Lung (tissue), 12 donors: ENCODE measurements around the gene GRIA1. TPM values are rescaled to one million over a fixed set of nuclear protein-coding genes. Genes with fewer than 3 reads are reported as not detected.

Source experiments
- ATAC-seq: fragments of 200-7000 bp; cut with Tn5 transposase; one replicate; pipeline ENCODE4 v1.9.1; 2020; ENCODE audit warnings: moderate number of reproducible peaks; ENCODE audit not compliant: insufficient read depth, low FRiP score
- DNase-seq, 3 donors: peaks; one replicate each; pipeline ENCODE4 v3.0.0-alpha.2; 2013 to 2017
- H3K27ac ChIP-seq, 2 donors: one replicate each; pipeline ENCODE4 v1.5.1; 2013; ENCODE audit warnings: mild to moderate bottlenecking in 2 of 2, moderate library complexity in 2 of 2, control low read depth in 1 of 2, inconsistent platforms in 1 of 2, low read depth in 1 of 2, low read length in 1 of 2
- H3K27me3 ChIP-seq, 3 donors: one replicate each; pipeline ENCODE4 v1.5.1; 2013; ENCODE audit warnings: low read length in 2 of 3; ENCODE audit not compliant: control insufficient read depth in 3 of 3, insufficient read depth in 3 of 3
- H3K36me3 ChIP-seq, 4 donors: one replicate each; pipeline ENCODE4 v1.5.1; 2013; ENCODE audit warnings: low read length in 4 of 4, mild to moderate bottlenecking in 1 of 4, moderate library complexity in 1 of 4; ENCODE audit not compliant: control insufficient read depth in 4 of 4, insufficient read depth in 4 of 4
- H3K4me1 ChIP-seq, 5 donors: one replicate each; pipeline ENCODE4 v1.5.1; 2013; ENCODE audit warnings: low read length in 5 of 5, mild to moderate bottlenecking in 2 of 5, moderate library complexity in 1 of 5; ENCODE audit not compliant: control insufficient read depth in 5 of 5, insufficient read depth in 5 of 5
- H3K4me3 ChIP-seq: one replicate; pipeline ENCODE4 v1.5.1; 2013; ENCODE audit warnings: mild to moderate bottlenecking, control low read depth, moderate library complexity
- H3K9ac ChIP-seq, 2 donors: one replicate each; pipeline ENCODE4 v1.5.1; 2013; ENCODE audit warnings: low read length in 2 of 2, control low read depth in 1 of 2; ENCODE audit not compliant: insufficient read depth in 1 of 2
- H3K9me3 ChIP-seq, 4 donors: one replicate each; pipeline ENCODE4 v1.5.1; 2013; ENCODE audit warnings: low read length in 3 of 4, mild to moderate bottlenecking in 1 of 4, moderate library complexity in 1 of 4; ENCODE audit not compliant: control insufficient read depth in 4 of 4, insufficient read depth in 3 of 4
- CTCF ChIP-seq: IDR thresholded peaks from 2 replicates; pipeline ENCODE4 v1.5.1; 2012; ENCODE audit warnings: mild to moderate bottlenecking; ENCODE audit errors: control extremely low read depth, extremely low read depth
- WGBS, 2 donors: extraction: QIAGEN DNeasy Blood & Tissue Kit; methylation state at CpG; one replicate each; pipeline ENCODE4 v1.1.7; 2013; 5-methylcytosine and 5-hydroxymethylcytosine counted together
- polyA plus RNA-seq, 2 donors: library from polyadenylated mRNA; stranded (reverse); fragments of 200-250 nt; gene quantifications; one replicate each; pipeline ENCODE4 v1.2.1, GENCODE V29; 2013
- total RNA-seq, 2 donors: library from RNA; depleted of rRNA in 1 of 2; stranded (reverse); fragments of >200 nt in 1 of 2; gene quantifications; one replicate each; pipeline ENCODE4 v1.2.1, GENCODE V29; 2014 to 2021
- donor health status: control.
- donor health status: control.
- donor health status: Bipolar disorder and iron deficiency.
- donor health status: healthy.
- donor health status: DM: yes; HTN: yes; CAD: no.

GRIA1 gene
- total and polyA plus RNA-seq, 4 donors, result 1.1 to 12.5 (median 2.0) TPM

- Histone ChIP-seq H3K4me1 (peaks cover 0 to 2% (median 0%) of the 10 kb centered on the region in 5 donors), H3K27ac (no peak overlapping the region), H3K9ac (no peak overlapping the region), H3K36me3 (peaks cover 0 to under 1% (median 0%) of the 10 kb centered on the region in 4 donors), H3K9me3 (no peaks in the 10 kb centered on the region), H3K27me3 (no peaks in the 10 kb centered on the region), H3K4me3 (no peak overlapping the region)
- ATAC-seq (no peak), DNase-seq (no peak)
- no peak for TF ChIP-seq CTCF
- WGBS, 2 donors, result 90 to 92% methylated on average over 5 of the region's 5 CpGs
These were observed 308.4 kb downstream of the GRIA1 start for GRCh38 chr5:153798830-153799229.

- Histone ChIP-seq H3K27ac (no peak overlapping the region), H3K4me1 (peaks cover 0 to 2% (median 0%) of the 10 kb centered on the region in 5 donors), H3K9ac (no peak overlapping the region), H3K27me3 (no peaks in the 10 kb centered on the region), H3K4me3 (no peak overlapping the region), H3K9me3 (no peaks in the 10 kb centered on the region), H3K36me3 (peaks cover 0 to 4% (median 0%) of the 10 kb centered on the region in 4 donors)
- no peak for TF ChIP-seq CTCF
- DNase-seq, result no peak
- no peak for ATAC-seq
- WGBS, 2 donors, result 92 to 95% methylated on average over 2 of the region's 2 CpGs
These were observed 309.0 kb downstream of the GRIA1 start for GRCh38 chr5:153799466-153799865.

GRCh38 chr5:153802050-153802821 lies 311.8 kb downstream of the GRIA1 start:
- DNase-seq (no peak), ATAC-seq (no peak)
- no peaks in the 10 kb centered on the region for H3K9me3 ChIP-seq
- H3K4me1 ChIP-seq, result peaks cover 0 to 2% (median 0%) of the 10 kb centered on the region in 5 donors
- TF ChIP-seq CTCF, result no peak
- H3K36me3 ChIP-seq, result peaks cover 0 to 4% (median 0%) of the 10 kb centered on the region in 4 donors
- WGBS, 2 donors, result 81 to 83% methylated on average over 12 of the region's 12 CpGs
- H3K4me3 ChIP-seq, result no peak overlapping the region
- H3K27me3 ChIP-seq, result no peaks in the 10 kb centered on the region
- H3K9ac ChIP-seq, result no peak overlapping the region
- no peak overlapping the region for H3K27ac ChIP-seq
